GM19025 (cell line): Measurements from ENCODE around the gene ACOX1.

Experiments used
- ATAC-seq: cut with Tn5 transposase; IDR thresholded peaks from one replicate; pipeline ENCODE4 v1.9.1; 2021; ENCODE audit warnings: mild to moderate bottlenecking, low read depth, moderate library complexity; ENCODE audit not compliant: unreplicated experiment

ACOX1 gene

DNA sequence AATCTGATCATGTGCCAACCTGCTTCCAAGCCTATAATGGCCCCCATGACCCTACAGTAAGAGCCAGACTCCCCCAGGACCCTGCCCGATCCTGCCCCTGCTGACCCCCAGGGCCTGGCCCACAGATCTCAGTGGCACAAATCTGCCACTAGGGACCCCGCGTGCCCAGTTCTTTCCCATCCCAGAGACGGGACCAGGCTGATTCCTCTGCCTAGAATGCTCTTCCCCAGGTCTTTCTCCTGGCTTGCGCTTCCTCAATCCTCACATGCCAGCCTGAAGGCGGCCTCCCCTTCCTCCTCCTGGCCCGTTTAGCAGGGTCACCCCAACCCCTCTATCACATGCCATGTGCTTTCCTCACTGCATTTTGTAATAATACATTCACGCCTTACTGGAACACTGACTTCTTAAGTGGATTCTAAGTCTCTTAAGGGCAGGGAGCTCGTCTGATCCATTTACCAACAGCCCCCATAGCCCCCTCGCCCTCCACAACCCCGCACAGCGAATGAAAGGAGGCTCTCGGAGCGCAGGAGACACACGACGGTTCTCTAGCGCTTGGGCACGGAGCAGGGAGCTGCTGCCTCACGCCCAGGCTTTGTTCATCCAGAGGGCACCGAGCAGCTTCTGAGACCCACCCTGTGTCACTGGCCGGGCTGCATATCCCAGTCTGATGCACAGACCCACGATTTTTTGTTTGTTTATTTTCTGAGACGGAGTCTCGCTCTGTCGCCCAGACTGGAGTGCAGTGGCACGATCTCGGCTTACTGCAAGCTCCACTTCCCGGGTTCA is 83.4 kb downstream of the ACOX1 start:
- no peak for ATAC-seq

DNA sequence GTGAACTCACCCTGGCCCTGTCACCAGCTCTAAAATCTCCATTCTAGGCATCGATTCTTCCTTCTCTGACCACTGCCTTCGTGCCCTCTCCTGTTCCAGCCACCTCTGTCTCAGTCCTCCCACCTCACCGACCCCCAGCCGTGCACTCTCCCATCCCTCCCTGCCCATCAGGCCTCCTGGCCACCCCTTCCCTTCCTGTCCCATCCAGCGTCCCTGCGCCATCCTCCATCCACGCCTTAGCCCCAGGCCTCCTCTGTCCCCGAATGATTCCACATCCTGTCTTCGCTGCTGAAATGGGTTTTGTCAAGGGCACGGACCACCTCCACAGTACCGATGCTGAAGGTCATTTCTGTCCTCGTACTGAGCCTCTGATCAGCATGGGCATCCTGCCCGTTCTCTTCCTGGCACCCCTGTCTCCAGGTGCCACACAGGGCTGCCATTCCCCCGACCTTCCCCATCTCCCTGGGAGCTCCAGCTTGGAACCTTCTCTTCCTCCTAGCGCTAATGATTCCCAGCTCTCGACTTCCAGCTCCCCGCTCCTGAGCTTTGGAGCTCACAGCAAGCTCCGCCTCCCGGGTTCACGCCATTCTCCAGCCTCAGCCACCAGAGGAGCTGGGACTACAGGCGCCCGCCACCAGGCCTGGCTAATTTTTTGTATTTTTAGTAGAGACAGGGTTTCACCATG is 84.8 kb downstream of the ACOX1 start:
- ATAC-seq, result no peak

DNA sequence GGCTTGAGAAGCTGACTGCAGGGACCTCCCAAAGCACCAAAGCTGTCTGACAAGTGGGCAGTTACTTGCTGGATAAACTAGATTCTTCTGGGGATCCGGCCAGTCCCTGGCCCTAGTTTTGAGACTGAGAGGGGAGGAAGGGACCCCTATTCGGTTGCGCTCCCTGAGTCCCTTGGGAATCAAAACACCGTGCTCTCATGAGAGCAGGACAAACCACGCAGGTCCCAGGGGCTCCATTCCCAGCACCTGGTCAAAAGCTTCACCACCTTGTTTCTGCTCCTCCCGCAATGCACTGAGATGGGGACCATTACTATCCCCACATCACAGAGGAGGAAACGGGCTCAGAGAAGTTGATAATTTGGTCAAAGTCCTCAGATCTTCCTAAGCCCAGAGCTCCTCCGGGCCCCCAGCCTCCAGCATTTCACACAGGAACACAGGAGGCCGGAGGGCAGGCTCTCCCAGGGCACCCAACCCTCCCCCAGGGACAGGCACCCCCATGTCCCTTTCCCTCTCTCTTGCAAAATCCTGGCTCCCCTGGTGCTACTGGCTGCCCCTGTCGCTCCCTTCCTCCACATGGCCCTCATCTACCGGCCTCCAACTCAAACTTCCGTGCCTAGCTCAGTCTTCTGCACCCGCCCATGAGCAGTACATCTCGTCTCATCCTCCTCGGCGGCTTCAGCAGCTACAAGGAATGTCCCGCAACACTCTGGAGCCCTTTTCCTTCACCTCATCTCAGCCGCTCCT is 85.5 kb downstream of the ACOX1 start:
- ATAC-seq, result no peak

DNA sequence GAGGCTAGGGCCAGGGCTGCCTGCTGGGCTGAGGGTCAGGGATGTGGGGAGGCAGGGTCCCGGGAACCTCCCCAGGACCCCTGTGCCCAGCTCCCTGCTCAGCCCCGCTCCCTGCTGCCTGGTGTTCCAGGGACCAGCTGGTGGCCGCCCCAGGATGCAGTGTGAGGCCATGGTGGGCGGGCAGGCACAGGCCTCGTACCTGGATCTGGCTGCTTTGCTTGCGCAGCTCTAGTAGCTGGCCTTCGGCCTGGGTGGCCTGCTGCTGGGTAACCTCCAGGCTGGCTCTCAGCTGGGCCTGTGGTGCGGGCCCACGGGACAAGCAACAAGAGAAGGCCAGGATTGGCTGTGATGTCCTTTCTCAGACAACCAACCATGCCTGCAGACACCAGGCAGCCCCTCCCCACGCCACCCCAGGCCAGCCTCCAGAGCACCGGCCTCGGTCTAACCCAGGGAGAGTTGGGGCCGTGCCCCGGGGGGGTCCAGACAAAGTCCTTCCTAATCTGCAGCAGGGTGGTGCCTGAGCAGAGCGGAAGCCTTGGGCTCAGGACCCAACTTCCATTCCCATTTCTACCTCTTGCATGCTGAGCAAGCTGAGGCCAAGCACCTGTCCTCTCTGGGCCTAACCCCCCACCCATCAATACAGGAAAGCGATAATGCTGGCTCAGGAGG is 86.3 kb downstream of the ACOX1 start:
- ATAC-seq, result no peak

DNA sequence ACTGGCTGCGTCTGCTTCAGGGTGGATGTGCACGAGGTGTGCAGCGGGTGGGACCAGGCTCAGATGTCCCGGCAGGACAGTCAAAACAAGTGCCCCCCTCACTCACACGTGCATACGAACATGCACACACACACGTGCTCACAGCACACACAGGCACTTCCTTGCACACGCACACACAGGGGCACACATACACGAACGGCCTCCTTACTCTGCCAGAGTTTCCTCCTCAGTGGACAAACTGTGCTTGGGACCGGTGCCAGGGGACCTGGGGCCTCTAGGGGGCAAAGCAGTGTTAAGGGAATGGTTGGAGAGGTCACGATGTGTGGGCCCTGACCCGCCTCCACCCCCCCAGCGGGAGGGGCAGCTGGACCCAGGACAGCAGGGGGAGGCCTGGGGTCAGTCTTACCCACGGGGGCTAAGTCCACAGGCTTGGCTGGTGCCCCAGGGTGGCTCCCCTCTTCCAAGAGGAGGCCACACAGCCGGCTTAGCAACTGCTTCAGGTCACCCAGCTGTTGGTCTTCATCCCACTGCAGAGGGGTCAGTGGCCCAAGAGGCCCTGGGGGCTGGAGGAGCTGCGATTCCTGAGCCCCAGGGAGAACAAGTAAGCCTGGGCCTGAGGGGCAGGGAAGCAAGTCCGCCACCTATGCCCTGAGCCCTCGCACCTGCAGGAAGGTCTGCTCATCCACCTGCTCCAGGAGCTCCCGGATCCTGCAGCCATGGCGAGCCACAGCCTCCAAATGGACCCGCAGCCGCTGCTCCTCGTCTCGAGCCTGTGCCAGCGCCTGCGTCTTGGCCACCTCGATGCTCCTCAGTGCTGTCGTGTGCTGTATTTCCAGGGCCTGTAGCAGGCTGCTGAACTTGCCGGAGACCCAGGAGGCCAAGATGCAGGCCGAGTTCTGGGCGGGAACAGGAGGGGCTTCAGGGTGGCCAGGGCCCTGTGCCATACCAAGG is 87.1 kb downstream of the ACOX1 start:
- ATAC-seq, result no peak
